ENCODE results near the gene PTBP3.
"Not testable (repeated sequence)": the region's sequence is repeated elsewhere in the genome, so short reads cannot be mapped to it uniquely, and the experiment has no call there.

The PTBP3 gene

GRCh38 chr9:112224401-112225289 lies 108.8 kb downstream of the PTBP3 start:
- DNase-seq (ENCODE audit: low read depth in 2 of 3, low spot score in 2 of 3) = no peak

- no peak for DNase-seq (ENCODE audit: low read depth in 2 of 3, low spot score in 2 of 3)
Observed at GRCh38 chr9:112218908-112219307, 114.5 kb downstream of the PTBP3 start.

DNA sequence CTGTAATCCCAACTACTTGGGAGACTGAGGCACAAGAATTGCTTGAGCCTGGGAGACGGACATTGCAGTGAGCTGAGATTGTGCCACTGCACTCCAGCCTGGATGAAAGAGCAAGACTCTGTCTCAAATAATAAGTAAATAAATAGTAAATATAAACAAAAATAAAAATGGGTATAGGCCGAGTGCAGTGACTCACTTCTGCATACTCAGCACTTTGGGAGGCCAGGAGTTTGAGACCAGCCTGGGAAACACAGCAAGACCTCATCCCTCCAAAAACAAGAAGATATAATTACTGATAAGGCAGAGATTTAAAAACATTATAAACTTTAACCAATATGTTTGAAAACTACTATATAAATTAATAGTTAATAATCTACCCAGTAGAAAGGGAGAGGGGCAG lies 120.5 kb downstream of the PTBP3 start:
- DNase-seq (ENCODE audit: low read depth in 2 of 3, low spot score in 2 of 3) = no peak

DNA sequence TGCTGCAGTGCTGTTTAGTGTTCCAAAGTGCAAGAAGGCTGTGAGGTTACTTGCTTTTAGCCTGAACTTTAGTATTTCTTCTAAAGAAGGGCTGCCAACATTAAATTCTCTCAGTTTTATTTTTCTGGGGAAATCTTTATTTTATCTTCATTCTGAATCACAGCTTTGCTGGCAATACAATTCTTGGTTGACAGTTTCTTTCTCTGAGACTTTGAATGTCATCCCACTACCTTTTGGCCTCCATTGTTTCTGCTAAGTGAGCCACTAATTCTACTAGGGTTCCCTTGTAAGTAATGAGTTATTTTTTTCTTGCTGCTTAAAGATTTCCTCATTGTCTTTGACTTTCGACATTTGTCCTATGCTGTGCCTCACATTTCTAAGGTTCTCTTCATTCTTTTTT lies 126.0 kb downstream of the PTBP3 start:
- no peak for DNase-seq (ENCODE audit: low read depth in 2 of 3, low spot score in 2 of 3)

GRCh38 chr9:112203536-112203935 lies 129.9 kb downstream of the PTBP3 start:
- DNase-seq (ENCODE audit: low read depth in 2 of 3, low spot score in 2 of 3) = no peak

- no peak for DNase-seq (ENCODE audit: low read depth in 2 of 3, low spot score in 2 of 3)
Observed at GRCh38 chr9:112200711-112201110, 132.7 kb downstream of the PTBP3 start.

GRCh38 chr9:112198646-112199045 lies 134.8 kb downstream of the PTBP3 start:
- DNase-seq (ENCODE audit: low read depth in 2 of 3, low spot score in 2 of 3) = no peak

DNA sequence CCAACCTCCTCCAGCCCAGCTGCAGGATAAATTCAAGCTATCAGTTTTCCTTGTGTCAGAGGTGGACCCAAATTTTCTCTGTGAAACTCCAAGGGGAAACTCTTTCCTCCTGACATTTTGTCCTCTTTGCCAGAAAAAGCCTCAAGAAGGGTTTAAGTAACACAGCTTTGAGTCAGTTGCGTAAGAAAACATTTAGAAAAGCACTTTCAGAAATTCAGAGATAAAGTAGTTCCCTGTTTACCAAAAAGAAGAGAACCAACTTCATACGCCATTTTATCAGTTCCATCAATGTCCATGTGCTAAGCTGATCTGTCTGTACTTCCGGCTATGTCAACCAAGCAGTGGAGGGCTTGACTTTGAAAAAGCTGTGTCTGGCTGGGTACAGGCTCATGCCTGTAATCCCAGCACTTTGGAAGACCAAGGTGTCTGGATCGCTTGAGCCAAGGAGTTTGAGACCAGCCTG lies 138.4 kb downstream of the PTBP3 start:
- no peak for DNase-seq (ENCODE audit: low read depth in 2 of 3, low spot score in 2 of 3)

DNA sequence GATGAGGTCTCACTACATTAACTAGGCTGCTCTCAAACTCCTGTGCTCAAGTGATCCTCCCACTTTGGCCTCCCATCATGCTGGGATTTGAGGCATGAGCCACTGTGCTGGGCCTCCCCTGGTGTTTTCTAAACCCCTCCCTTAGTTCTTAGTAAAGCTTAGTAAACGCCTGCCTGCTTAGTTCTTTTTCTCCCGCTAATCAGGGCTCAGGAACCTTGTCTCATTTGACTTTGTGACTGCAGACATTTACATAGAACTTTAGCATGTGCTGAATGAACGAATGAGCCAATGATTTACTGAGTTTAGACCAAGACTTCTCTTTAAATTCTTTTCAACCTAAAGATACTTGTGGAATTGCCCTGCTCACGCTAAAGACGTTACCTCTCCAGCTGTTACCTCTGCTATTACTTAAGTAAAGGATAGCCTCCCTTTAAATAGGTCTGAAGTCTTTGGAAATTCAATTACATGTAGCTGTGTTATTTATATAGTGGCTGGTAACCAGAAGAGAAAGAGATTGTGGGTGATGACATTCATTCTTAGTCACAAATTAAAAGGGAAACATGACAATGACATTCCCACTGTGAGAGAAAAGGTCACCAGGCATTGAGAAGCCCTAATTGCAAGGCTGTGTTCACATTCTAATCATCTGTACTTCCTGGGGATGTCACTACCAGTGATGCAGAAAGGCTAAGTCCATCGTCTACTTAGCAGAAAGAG lies 139.7 kb downstream of the PTBP3 start:
- DNase-seq (ENCODE audit: low read depth in 2 of 3, low spot score in 2 of 3) = no peak

- not testable (repeated sequence) for DNase-seq (ENCODE audit: low read depth in 2 of 3, low spot score in 2 of 3)
Observed at GRCh38 chr9:112190320-112190719, 143.1 kb downstream of the PTBP3 start.

GRCh38 chr9:112188884-112189283 lies 144.5 kb downstream of the PTBP3 start:
- no peak for DNase-seq (ENCODE audit: low read depth in 2 of 3, low spot score in 2 of 3)

DNA sequence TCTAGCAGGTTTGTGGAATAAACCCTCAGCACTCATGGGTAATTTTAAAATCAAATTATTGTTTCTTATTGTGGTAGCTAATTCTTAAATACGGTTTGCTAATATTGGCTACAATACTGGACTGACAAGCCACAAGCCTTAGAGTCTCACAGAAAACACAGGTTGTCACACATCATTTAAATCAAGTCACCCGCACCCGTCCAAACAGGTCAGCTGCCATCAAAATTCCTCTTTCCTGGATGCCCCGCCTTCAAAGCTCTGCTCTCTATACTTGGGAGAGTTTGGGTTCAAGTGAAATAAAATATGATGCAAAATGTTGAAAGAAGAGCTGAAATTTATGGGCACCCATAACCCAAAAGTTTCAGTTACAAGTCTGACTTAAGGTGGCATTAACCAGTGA lies 146.0 kb downstream of the PTBP3 start:
- DNase-seq (ENCODE audit: low read depth in 2 of 3, low spot score in 2 of 3) = no peak

- no peak for DNase-seq (ENCODE audit: low read depth in 2 of 3, low spot score in 2 of 3)
Observed at GRCh38 chr9:112186695-112187094, 146.7 kb downstream of the PTBP3 start.

DNA sequence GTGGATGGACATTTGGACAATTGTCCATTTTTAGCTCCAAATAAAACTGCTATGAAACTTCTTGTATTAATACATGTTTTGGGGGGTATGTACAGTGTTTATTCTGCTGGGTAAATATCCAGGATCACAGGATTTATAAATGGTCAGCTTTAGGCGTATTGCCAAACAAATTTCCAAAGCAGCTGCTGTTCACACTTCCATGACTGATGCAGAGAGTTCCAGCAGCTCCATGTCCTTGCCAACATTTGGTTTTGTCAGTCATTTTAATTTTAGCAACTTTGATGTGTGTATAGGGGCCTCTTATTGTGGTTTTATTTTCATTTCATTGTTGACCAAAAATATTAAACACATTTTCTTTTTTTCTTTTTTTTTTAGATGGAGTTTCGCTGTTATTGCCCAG lies 148.5 kb downstream of the PTBP3 start:
- DNase-seq (ENCODE audit: low read depth in 2 of 3, low spot score in 2 of 3) = no peak

DNA sequence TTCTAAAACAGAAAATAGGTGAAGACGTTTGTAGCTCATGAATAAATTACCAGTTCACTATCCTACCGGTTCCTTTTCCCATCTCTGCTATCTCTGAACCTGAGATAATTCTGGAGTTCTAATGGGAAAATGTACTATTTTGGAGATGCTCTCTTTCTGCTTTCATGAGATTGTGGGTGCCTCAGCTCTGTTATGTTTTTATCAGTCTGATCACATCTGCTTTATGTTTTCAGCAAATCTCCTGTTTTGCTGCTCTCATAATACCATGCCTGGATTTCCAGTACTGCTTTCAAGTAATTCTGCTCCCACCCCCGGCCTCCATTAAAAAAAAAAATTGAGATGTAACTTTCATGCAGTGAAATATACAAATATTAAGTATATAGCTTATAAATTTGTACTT lies 149.2 kb downstream of the PTBP3 start:
- no peak for DNase-seq (ENCODE audit: low read depth in 2 of 3, low spot score in 2 of 3)

- no peak for DNase-seq (ENCODE audit: low read depth in 2 of 3, low spot score in 2 of 3)
Observed at GRCh38 chr9:112180387-112180881, 153.0 kb downstream of the PTBP3 start.

DNA sequence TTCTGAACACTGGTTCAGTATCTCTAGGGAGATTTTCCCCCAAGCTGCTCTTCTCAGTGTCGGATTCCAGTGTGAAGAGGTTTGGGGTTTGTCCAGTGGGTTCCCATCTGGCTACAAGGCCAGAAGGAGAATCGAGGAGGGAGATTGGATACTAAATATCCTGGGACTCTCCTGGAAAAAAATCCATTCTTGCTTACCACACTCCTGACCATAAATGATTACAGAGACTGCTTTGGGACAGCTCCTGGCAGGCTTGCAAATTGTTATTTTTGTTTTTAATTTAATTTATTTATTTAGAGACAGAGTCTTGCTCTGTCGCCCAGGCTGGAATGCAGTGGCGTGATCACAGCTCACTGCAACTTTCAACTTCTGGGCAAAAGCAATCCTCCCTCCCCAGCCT lies 153.6 kb downstream of the PTBP3 start:
- DNase-seq (ENCODE audit: low read depth in 2 of 3, low spot score in 2 of 3) = no peak

DNA sequence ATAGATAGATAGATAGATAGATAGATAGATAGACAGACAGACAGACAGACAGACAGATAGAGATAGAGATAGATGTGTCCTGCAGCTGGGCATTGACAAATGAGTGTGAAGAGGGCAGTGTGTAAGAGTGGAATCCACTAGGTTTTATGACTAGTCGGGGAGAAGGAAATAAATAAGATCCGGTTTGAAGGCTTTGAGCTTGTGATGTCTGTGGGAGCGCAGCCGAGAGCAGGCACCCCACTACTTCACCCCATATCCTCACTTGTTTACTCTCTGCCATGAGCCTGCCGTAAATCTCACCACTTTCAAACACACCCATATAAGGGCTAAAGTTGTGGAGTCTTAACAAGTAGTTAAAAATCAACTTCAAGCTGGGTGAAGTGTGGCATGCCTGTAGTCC lies 156.9 kb downstream of the PTBP3 start:
- DNase-seq (ENCODE audit: low read depth in 2 of 3, low spot score in 2 of 3) = no peak

DNA sequence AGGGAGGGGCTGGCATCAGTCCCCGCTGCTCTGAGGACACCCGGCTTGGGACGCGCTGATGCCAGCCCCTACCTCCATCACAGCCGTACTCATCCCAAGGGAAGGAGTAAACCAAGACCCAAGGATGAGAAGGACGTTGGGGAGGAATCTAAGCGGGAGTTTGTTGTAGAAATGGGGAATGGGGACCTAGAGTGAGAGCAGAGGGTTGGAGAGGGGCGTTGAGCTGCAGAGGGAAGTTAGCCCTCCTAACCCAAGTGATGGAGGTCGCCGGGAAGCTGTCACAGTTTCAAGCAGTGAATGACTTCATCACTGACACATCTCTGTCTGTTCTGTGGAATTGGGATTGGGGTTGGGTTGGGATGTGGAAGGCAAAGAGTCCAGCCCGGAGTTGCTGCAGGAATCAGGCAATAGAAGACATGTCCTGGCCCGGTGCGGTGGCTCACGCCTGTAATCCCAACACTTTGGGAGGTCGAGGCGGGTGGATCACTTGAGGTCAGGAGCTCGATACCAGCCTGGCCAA lies 157.6 kb downstream of the PTBP3 start:
- no peak for DNase-seq (ENCODE audit: low read depth in 2 of 3, low spot score in 2 of 3)

- DNase-seq (ENCODE audit: low read depth in 2 of 3, low spot score in 2 of 3) = peak in 1 of 3 experiments; percentile 21
Observed at GRCh38 chr9:112174965-112175795, 158.2 kb downstream of the PTBP3 start, which contains the start of gene SUSD1. TSS of gene SUSD1 (minus strand) at chr9:112175297. CDS start at chr9:112175235, 62 bp downstream.
